ENCODE data around the gene KIRREL1. TPM values are rescaled to one million over a fixed set of nuclear protein-coding genes. Genes with fewer than 3 reads are reported as not detected.

KIRREL1 gene
- total and polyA plus RNA-seq, 2 of the 8 experiments (the other 6 are each of a cell fraction or from before 2014, with no cell fraction given) = 14.2 to 39.0 TPM

DNA sequence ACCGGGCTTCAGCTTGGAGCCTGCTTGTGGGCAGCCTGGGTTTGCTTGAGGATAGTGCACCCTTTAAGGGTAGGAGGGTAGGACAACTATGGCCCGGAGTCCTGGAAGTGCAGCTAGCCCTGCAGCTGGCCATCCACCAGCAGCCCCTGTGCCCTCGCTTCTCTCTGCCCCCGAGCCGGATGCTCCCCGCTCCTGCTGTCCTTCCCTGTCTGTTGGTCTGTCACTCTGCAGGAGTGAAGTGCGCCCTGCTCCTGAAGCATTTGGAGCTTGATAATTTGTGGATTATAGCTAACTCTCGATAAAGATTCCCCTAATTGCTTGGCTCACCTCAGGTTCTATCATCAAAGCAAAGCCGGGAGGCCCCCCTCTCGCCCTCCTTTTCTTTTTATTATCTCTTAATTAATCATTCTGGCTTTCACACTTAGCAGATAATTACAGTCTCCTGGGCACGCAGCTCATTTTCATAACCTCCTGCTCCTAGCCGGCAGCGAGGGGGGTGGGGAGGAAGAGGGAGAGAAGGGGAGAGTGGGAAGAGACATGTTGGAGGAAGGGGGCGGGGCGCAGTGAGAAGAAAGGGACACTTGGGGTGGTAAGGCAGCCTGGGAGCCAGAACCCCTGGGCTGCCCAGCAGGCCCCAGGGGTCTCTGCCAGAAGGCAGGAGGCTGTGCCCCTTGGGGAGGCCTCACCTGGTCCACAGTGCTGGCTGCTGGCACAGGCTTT is 14.4 kb downstream of the KIRREL1 start:
- 62% methylated on average over 13 of the region's 15 CpGs; no CpG with 5 or more reads in 1 of the 2 experiments for WGBS, 2 experiments (ENCODE audit: extremely low coverage in 1 of 2, insufficient coverage in 1 of 2, insufficient read length in 1 of 2, insufficient replicate concordance in 2 of 2, low coverage in 1 of 2, low lambda C conversion rate in 2 of 2, missing lambda C conversion rate in 1 of 2)
- peaks cover 4% of the 10 kb centered on the region; the same call in 1 of the 2 replicates for H3K23me2 ChIP-seq (ENCODE audit: low read depth, low read length)
- no peak for TF ChIP-seq FOSL1 (IDR thresholded peaks at IDR 0.05; ENCODE audit: insufficient read depth, low read depth, low read length)
- no peak for TF ChIP-seq RBBP5 (IDR thresholded peaks at IDR 0.05; ENCODE audit: borderline replicate concordance, low read depth, low read length)
- no peak for TF ChIP-seq EGR1 (IDR thresholded peaks at IDR 0.05; ENCODE audit: borderline replicate concordance, low read depth, low read length)
- no peak for TF ChIP-seq KDM1A (IDR thresholded peaks at IDR 0.05; ENCODE audit: borderline replicate concordance, low read length)
- TF ChIP-seq BRCA1 (IDR thresholded peaks at IDR 0.05; ENCODE audit: low read depth, low read length) = no peak
- no peak for TF ChIP-seq SUZ12 (IDR thresholded peaks at IDR 0.05; ENCODE audit: low read length)
- H3K79me2 ChIP-seq (ENCODE audit: control insufficient read depth in 1 of 2, insufficient read depth in 2 of 2, low read length in 2 of 2) = peaks cover 0 to 91% of the 10 kb centered on the region in 2 experiments; a peak in 2 of 4 replicates
- FAIRE-seq = no peak
- H3K56ac ChIP-seq (replicated peaks; ENCODE audit: insufficient read length, low read depth, low read length) = no peak overlapping the region
- H2BK15ac ChIP-seq (ENCODE audit: low read length) = peak overlapping the region; percentile 93
- H4K5ac ChIP-seq (ENCODE audit: insufficient read length, low read depth, low read length) = no peak overlapping the region
- H3K4ac ChIP-seq (replicated peaks; ENCODE audit: insufficient read length, low read depth, low read length) = no peak overlapping the region
- H3K27ac ChIP-seq (ENCODE audit: low read depth, low read length) = no peak overlapping the region
- CTCF ChIA-PET (ENCODE audit: partially characterized antibody) = interaction anchor here (0.7 to 53.4 kb wide), 11 partner anchors 8 to 101 kb away, joined by 3 to 2918 read pairs (median 5); partner anchors contain the start of gene KIRREL1
- POLR2A ChIA-PET (ENCODE audit: partially characterized antibody) = interaction anchor here (0.5 to 12.0 kb wide), 7 partner anchors 11 to 1538 kb away, joined by 3 to 94 read pairs (median 3); partner anchors contain the start of gene KIRREL1
- H4K20me1 ChIP-seq (replicated peaks in 1 of 2; ENCODE audit: control insufficient read depth in 1 of 2, insufficient read depth in 2 of 2, low read length in 2 of 2) = peaks cover 0 to 3% of the 10 kb centered on the region in 2 experiments
- H2BK12ac ChIP-seq (ENCODE audit: low read depth, low read length) = peak overlapping the region; percentile 19; the same call in 1 of the 2 replicates
- no peak overlapping the region for H3K4me3 ChIP-seq (ENCODE audit: extremely low read depth in 1 of 4, insufficient read depth in 2 of 4, low read depth in 3 of 4, low read length in 4 of 4)
- peak overlapping the region; percentile 16 for H4K91ac ChIP-seq (replicated peaks; ENCODE audit: insufficient read length, low read length)
- peaks cover 21 to 50% (median 41%) of the 10 kb centered on the region in 4 experiments for H3K4me1 ChIP-seq (replicated peaks in 1 of 4; ENCODE audit: control insufficient read depth in 3 of 4, insufficient read depth in 4 of 4, low read length in 3 of 4)
- peak overlapping the region; percentile 67; the same call in 1 of the 2 replicates for H2BK5ac ChIP-seq (ENCODE audit: low read depth, low read length)
- no peaks in the 10 kb centered on the region for H3K9me3 ChIP-seq (ENCODE audit: insufficient read depth in 2 of 2, low read depth in 1 of 2, low read length in 1 of 2)
- no peaks in the 10 kb centered on the region for H3K27me3 ChIP-seq (replicated peaks in 1 of 4; ENCODE audit: control insufficient read depth in 3 of 4, extremely low read depth in 1 of 4, insufficient read depth in 3 of 4, low read length in 3 of 4)
- H3K23ac ChIP-seq (ENCODE audit: insufficient read length) = no peak overlapping the region
- H4K8ac ChIP-seq (ENCODE audit: extremely low read depth, insufficient read depth, low read length) = no peak overlapping the region
- H3K18ac ChIP-seq (ENCODE audit: extremely low read depth, low read length) = peak overlapping the region; percentile 86
- H3K79me1 ChIP-seq (ENCODE audit: low read depth, low read length) = peaks cover 7% of the 10 kb centered on the region
- H3K36me3 ChIP-seq (ENCODE audit: control insufficient read depth in 2 of 4, insufficient read depth in 4 of 4, low read length in 3 of 4) = 0 out of 8 replicates have a peak, but pooled peaks cover 0 to 2% (median 0%) of the 10 kb centered on the region in 4 experiments
- 0 out of 2 replicates have a peak overlapping the region, but pooled peaks have one; percentile 77 for H2BK20ac ChIP-seq (ENCODE audit: low read length)
- H3K4me2 ChIP-seq (ENCODE audit: insufficient read depth in 1 of 2, low read depth in 2 of 2, low read length in 2 of 2) = peak overlapping the region in 1 of 2 experiments; percentile 22; a peak in 1 of 4 replicates
- DNase-seq (ENCODE audit: low read depth in 1 of 2, low spot score in 2 of 2) = no peak
- H2AK5ac ChIP-seq (ENCODE audit: low read depth, low read length) = peak overlapping the region; percentile 95; the same call in 1 of the 2 replicates
- H3K9ac ChIP-seq (replicated peaks in 1 of 4; ENCODE audit: extremely low read depth in 1 of 4, low read depth in 3 of 4, low read length in 3 of 4) = no peak overlapping the region
- no peak overlapping the region for H2BK120ac ChIP-seq (replicated peaks; ENCODE audit: low read depth, low read length)
- H2AFZ ChIP-seq (ENCODE audit: low read length) = no peak overlapping the region
- no peak overlapping the region for H3K14ac ChIP-seq (ENCODE audit: insufficient read length)
